Islet of Langerhans (tissue), 1 donor: ENCODE data around the gene UCK1.
"Not testable (repeated sequence)": the region's sequence is repeated elsewhere in the genome, so short reads cannot be mapped to it uniquely, and the experiment has no call there.

Experiments
- FAIRE-seq: peaks from one replicate; lab custom pipeline; 2011; peaks lifted over from hg19 to GRCh38; lab: Jason Lieb, UNC

The UCK1 gene

GRCh38 chr9:131523451-131524435 lies 7.3 kb downstream of the UCK1 start:
- no peak for FAIRE-seq

- no peak for FAIRE-seq
Measured at GRCh38 chr9:131523086-131523388, 8.0 kb downstream of the UCK1 start.

- FAIRE-seq = no peak
Measured at GRCh38 chr9:131522257-131523085, 8.6 kb downstream of the UCK1 start.

GRCh38 chr9:131521822-131522221 lies 9.2 kb downstream of the UCK1 start:
- FAIRE-seq = no peak

- no peak for FAIRE-seq
Measured at GRCh38 chr9:131521203-131521602, 9.9 kb downstream of the UCK1 start.

- FAIRE-seq = no peak
Measured at GRCh38 chr9:131520503-131520902, 10.6 kb downstream of the UCK1 start.

- FAIRE-seq = no peak
Measured at GRCh38 chr9:131518553-131518952, 12.5 kb downstream of the UCK1 start.

GRCh38 chr9:131517761-131518190 lies 13.3 kb downstream of the UCK1 start:
- FAIRE-seq = no peak

GRCh38 chr9:131516930-131517329 lies 14.1 kb downstream of the UCK1 start:
- FAIRE-seq = no peak

GRCh38 chr9:131516100-131516499 lies 15.0 kb downstream of the UCK1 start:
- FAIRE-seq = no peak

- FAIRE-seq = not testable (repeated sequence)
Measured at GRCh38 chr9:131515559-131516031, 15.5 kb downstream of the UCK1 start.

- FAIRE-seq = no peak
Measured at GRCh38 chr9:131513177-131513576, 17.9 kb downstream of the UCK1 start.

GRCh38 chr9:131511880-131512279 lies 19.2 kb downstream of the UCK1 start:
- no peak for FAIRE-seq

GRCh38 chr9:131511416-131511815 lies 19.6 kb downstream of the UCK1 start:
- no peak for FAIRE-seq

GRCh38 chr9:131505012-131505411 lies 26.1 kb downstream of the UCK1 start:
- FAIRE-seq = no peak

- FAIRE-seq = no peak
Measured at GRCh38 chr9:131503626-131504465, 27.2 kb downstream of the UCK1 start.

- no peak for FAIRE-seq
Measured at GRCh38 chr9:131502781-131503625, 28.1 kb downstream of the UCK1 start, which contains the start of gene POMT1. Gene POMT1 (plus strand): TSS chr9:131502918. CDS start chr9:131504219, 1,301 bp downstream.

GRCh38 chr9:131500939-131501541 lies 30.0 kb downstream of the UCK1 start:
- no peak for FAIRE-seq

GRCh38 chr9:131500377-131500776 lies 30.7 kb downstream of the UCK1 start:
- FAIRE-seq = no peak

- no peak for FAIRE-seq
Measured at GRCh38 chr9:131499254-131499767, 31.8 kb downstream of the UCK1 start.
